ENCODE results near the gene MSMP. TPM values are rescaled to one million over a fixed set of nuclear protein-coding genes. Genes with fewer than 3 reads are reported as not detected.

MSMP gene
- total and polyA plus RNA-seq, 2 donors (not counting 1 experiment from before 2014, with no cell fraction given) = not detected

DNA sequence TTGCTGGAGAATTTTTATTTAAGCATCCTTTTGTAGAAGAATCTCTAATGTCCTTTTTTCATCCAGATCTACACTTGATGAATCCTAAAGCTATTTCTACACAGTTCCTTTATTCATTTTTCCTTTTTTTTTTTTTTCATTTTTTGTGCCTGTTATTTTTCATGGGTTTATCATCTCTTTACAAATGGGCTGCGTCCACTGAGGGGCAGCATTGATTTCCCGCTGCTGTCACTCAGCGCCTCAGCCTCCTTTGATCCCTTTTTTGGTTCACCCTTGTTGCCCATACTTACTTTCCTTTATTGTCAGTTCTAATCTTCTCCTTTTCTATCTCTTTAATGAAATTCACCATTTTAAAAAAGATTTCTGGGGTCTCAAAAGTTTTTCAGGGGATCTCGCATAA is 5.7 kb upstream of the MSMP start:
- Histone ChIP-seq H3K27me3 (ENCODE audit: control insufficient read depth, insufficient read depth, low read length) (peaks cover 2% of the 10 kb centered on the region), H3K4me3 (replicated peaks in 1 of 4; ENCODE audit: control extremely low read depth in 1 of 4, insufficient read depth in 1 of 4, low read depth in 3 of 4, low read length in 4 of 4) (no peak overlapping the region), H3K4me1 (ENCODE audit: control insufficient read depth, extremely low read depth, insufficient read depth, low read length) (peaks cover 7% of the 10 kb centered on the region), H3K36me3 (ENCODE audit: control insufficient read depth, insufficient read depth, low read length) (no peaks in the 10 kb centered on the region), H3K27ac (ENCODE audit: insufficient read depth, low read length) (no peak overlapping the region), H3K4me2 (ENCODE audit: extremely low read depth, insufficient read depth, low read length) (no peak overlapping the region), H3K9me3 (ENCODE audit: control insufficient read depth, insufficient read depth, low read depth, low read length) (no peaks in the 10 kb centered on the region), H3K79me2 (ENCODE audit: control insufficient read depth, insufficient read depth, low read length) (no peaks in the 10 kb centered on the region), H4K20me1 (ENCODE audit: control insufficient read depth, extremely low read depth, insufficient read depth, low read length) (no peaks in the 10 kb centered on the region), H3K9ac (ENCODE audit: insufficient read depth, low read length) (no peak overlapping the region), H2AFZ (ENCODE audit: low read length) (no peak overlapping the region)
- TF ChIP-seq, protein P1, sequence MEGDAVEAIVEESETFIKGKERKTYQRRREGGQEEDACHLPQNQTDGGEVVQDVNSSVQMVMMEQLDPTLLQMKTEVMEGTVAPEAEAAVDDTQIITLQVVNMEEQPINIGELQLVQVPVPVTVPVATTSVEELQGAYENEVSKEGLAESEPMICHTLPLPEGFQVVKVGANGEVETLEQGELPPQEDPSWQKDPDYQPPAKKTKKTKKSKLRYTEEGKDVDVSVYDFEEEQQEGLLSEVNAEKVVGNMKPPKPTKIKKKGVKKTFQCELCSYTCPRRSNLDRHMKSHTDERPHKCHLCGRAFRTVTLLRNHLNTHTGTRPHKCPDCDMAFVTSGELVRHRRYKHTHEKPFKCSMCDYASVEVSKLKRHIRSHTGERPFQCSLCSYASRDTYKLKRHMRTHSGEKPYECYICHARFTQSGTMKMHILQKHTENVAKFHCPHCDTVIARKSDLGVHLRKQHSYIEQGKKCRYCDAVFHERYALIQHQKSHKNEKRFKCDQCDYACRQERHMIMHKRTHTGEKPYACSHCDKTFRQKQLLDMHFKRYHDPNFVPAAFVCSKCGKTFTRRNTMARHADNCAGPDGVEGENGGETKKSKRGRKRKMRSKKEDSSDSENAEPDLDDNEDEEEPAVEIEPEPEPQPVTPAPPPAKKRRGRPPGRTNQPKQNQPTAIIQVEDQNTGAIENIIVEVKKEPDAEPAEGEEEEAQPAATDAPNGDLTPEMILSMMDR (conservative IDR thresholded peaks at IDR 0.05 in 1 of 2, IDR thresholded peaks at IDR 0.05 in 1 of 2; ENCODE audit: low read depth in 1 of 2, low read length in 2 of 2) = no peak
- no peak for TF ChIP-seq EZH2 (IDR thresholded peaks at IDR 0.05; ENCODE audit: low read length, missing control alignments)
- no peak for DNase-seq (ENCODE audit: low read depth in 2 of 2)

DNA sequence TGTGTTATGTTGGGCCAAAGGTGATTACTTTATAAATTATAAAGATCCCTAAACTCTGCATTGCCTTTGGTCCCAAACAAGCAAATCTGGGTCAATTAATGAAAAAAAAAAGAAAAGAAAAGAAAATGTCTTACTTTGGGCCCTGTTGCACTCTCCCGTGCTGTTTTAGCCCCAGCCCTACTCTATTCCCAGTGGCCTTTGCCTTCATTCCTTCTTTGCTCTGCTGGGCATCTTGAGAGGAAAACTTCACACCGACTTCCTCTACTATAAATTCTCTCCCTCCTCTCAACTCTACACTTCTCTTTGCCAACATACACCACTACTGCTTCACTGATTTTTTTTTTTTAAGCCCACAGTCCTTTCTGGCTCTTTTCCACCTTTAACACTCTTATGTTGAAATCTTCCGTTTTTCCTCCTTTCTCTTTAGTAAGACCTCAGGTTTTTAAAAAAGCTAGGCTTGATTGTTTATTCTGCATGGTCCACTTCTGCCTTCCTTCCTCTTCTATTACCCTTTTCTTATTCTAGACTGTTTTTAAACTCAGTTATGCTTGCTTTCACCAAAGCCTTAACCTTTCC is 4.5 kb upstream of the MSMP start:
- Histone ChIP-seq H3K4me2 (ENCODE audit: extremely low read depth, insufficient read depth, low read length) (no peak overlapping the region), H3K4me3 (replicated peaks in 1 of 4; ENCODE audit: control extremely low read depth in 1 of 4, insufficient read depth in 1 of 4, low read depth in 3 of 4, low read length in 4 of 4) (no peak overlapping the region), H3K27ac (ENCODE audit: insufficient read depth, low read length) (no peak overlapping the region)

DNA sequence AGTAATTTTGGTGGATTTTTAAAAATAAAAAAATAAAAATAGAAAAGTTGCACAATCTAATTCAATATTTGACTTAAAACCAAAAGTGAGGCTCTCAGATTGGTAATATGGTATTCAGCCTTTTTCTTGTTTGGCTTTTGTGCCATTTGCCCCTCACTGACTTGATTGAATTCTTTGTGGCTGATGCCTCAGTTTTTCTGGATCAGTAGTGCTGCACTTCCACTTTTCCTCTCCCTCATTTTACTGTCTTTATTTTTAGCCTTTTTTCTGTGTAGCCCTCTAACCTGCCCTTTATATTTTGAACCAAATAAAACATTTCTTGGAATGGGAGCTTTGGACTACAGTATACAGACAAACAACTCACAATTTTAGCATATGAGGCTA is 3.8 kb upstream of the MSMP start:
- peaks cover 2% of the 10 kb centered on the region for H3K27me3 ChIP-seq (ENCODE audit: control insufficient read depth, insufficient read depth, low read length)
- H4K20me1 ChIP-seq (ENCODE audit: control insufficient read depth, extremely low read depth, insufficient read depth, low read length) = no peaks in the 10 kb centered on the region
- H3K27ac ChIP-seq (ENCODE audit: insufficient read depth, low read length) = no peak overlapping the region
- no peak overlapping the region for H2AFZ ChIP-seq (ENCODE audit: low read length)
- no peaks in the 10 kb centered on the region for H3K79me2 ChIP-seq (ENCODE audit: control insufficient read depth, insufficient read depth, low read length)
- H3K9me3 ChIP-seq (ENCODE audit: control insufficient read depth, insufficient read depth, low read depth, low read length) = no peaks in the 10 kb centered on the region
- no peak for TF ChIP-seq EZH2 (IDR thresholded peaks at IDR 0.05; ENCODE audit: low read length, missing control alignments)
- TF ChIP-seq, protein P1 (conservative IDR thresholded peaks at IDR 0.05 in 1 of 2, IDR thresholded peaks at IDR 0.05 in 1 of 2; ENCODE audit: low read depth in 1 of 2, low read length in 2 of 2) = no peak
- peaks cover 7% of the 10 kb centered on the region for H3K4me1 ChIP-seq (ENCODE audit: control insufficient read depth, extremely low read depth, insufficient read depth, low read length)
- no peak for DNase-seq (ENCODE audit: low read depth in 2 of 2)
- H3K4me3 ChIP-seq (replicated peaks in 1 of 4; ENCODE audit: control extremely low read depth in 1 of 4, insufficient read depth in 1 of 4, low read depth in 3 of 4, low read length in 4 of 4) = no peak overlapping the region
- peaks cover 2% of the 10 kb centered on the region for H3K36me3 ChIP-seq (ENCODE audit: control insufficient read depth, insufficient read depth, low read length)
- H3K9ac ChIP-seq (ENCODE audit: insufficient read depth, low read length) = no peak overlapping the region
- H3K4me2 ChIP-seq (ENCODE audit: extremely low read depth, insufficient read depth, low read length) = no peak overlapping the region

More for the DNA sequence above, 4.5 kb upstream of the MSMP start:
- Histone ChIP-seq H4K20me1 (ENCODE audit: control insufficient read depth, extremely low read depth, insufficient read depth, low read length) (no peaks in the 10 kb centered on the region), H3K9me3 (ENCODE audit: control insufficient read depth, insufficient read depth, low read depth, low read length) (no peaks in the 10 kb centered on the region), H3K36me3 (ENCODE audit: control insufficient read depth, insufficient read depth, low read length) (no peaks in the 10 kb centered on the region), H3K27me3 (ENCODE audit: control insufficient read depth, insufficient read depth, low read length) (peaks cover 2% of the 10 kb centered on the region), H3K9ac (ENCODE audit: insufficient read depth, low read length) (no peak overlapping the region), H3K4me1 (ENCODE audit: control insufficient read depth, extremely low read depth, insufficient read depth, low read length) (peaks cover 7% of the 10 kb centered on the region), H3K79me2 (ENCODE audit: control insufficient read depth, insufficient read depth, low read length) (no peaks in the 10 kb centered on the region), H2AFZ (ENCODE audit: low read length) (no peak overlapping the region)
- no peak for TF ChIP-seq EZH2 (IDR thresholded peaks at IDR 0.05; ENCODE audit: low read length, missing control alignments)
- TF ChIP-seq, protein P1 (conservative IDR thresholded peaks at IDR 0.05 in 1 of 2, IDR thresholded peaks at IDR 0.05 in 1 of 2; ENCODE audit: low read depth in 1 of 2, low read length in 2 of 2) = no peak
- peak in 1 of 2 donors; percentile 44 for DNase-seq (ENCODE audit: low read depth in 2 of 2)
